ENCODE results near the gene APEH.

The APEH gene

GRCh38 chr3:49654176-49654825, 19.9 kb upstream of the APEH start:
- no peak overlapping the region for H3K4me3 Mint-ChIP-seq
- no peak overlapping the region for H3K27ac Mint-ChIP-seq (ENCODE audit: low read depth)
- no peak for ATAC-seq (replicated peaks; ENCODE audit: extremely low read depth, poor library complexity, severe bottlenecking)
- no peaks in the 10 kb centered on the region for H3K27me3 Mint-ChIP-seq
- H3K4me1 Mint-ChIP-seq, result no peaks in the 10 kb centered on the region
- DNase-seq (ENCODE audit: low spot score in 2 of 2), result no peak
- H3K36me3 Mint-ChIP-seq (ENCODE audit: insufficient read depth), result no peaks in the 10 kb centered on the region
- no peaks in the 10 kb centered on the region for H3K9me3 Mint-ChIP-seq

DNA sequence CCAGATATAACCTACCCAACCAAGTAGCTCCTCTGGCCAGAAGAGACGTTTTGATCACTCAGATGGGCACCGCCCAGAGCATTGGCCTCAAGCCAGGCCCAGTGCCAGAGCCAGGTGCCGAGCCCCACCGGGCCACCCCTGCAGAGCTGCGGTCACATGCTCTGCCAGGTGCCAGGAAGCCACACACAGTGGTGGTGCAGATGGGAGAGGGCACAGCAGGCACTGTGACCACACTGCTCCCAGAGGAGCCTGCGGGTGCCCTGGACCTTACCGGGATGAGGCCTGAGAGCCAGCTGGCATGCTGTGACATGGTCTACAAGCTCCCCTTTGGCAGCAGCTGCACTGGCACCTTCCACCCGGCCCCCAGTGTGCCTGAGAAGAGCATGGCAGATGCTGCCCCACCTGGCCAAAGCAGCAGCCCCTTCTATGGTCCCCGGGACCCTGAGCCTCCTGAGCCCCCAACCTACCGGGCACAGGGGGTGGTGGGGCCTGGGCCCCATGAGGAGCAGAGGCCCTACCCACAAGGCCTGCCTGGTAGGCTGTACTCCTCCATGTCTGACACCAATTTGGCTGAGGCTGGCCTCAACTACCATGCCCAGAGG, 19.1 kb upstream of the APEH start:
- H3K9me3 Mint-ChIP-seq, result no peaks in the 10 kb centered on the region
- no peaks in the 10 kb centered on the region for H3K36me3 Mint-ChIP-seq (ENCODE audit: insufficient read depth)
- DNase-seq (ENCODE audit: low spot score in 2 of 2) (no peak), ATAC-seq (replicated peaks; ENCODE audit: extremely low read depth, poor library complexity, severe bottlenecking) (no peak)
- no peak overlapping the region for H3K4me3 Mint-ChIP-seq
- H3K27ac Mint-ChIP-seq (ENCODE audit: low read depth), result no peak overlapping the region
- H3K4me1 Mint-ChIP-seq, result no peaks in the 10 kb centered on the region
- no peaks in the 10 kb centered on the region for H3K27me3 Mint-ChIP-seq

DNA sequence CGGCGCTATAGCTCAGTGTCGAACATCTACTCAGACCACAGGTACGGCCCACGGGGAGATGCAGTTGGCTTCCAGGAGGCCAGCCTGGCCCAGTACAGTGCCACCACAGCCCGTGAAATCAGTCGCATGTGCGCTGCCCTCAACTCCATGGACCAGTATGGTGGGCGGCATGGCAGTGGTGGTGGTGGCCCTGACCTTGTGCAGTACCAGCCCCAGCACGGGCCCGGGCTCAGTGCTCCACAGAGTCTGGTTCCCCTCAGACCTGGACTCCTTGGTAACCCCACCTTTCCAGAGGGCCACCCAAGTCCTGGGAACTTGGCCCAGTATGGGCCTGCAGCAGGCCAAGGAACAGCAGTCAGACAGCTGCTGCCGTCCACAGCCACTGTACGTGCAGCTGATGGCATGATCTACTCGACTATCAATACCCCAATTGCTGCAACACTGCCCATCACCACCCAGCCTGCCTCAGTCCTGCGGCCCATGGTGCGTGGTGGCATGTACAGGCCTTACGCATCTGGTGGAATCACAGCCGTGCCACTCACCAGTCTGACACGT, 18.3 kb upstream of the APEH start:
- no peak for DNase-seq (ENCODE audit: low spot score in 2 of 2)

DNA sequence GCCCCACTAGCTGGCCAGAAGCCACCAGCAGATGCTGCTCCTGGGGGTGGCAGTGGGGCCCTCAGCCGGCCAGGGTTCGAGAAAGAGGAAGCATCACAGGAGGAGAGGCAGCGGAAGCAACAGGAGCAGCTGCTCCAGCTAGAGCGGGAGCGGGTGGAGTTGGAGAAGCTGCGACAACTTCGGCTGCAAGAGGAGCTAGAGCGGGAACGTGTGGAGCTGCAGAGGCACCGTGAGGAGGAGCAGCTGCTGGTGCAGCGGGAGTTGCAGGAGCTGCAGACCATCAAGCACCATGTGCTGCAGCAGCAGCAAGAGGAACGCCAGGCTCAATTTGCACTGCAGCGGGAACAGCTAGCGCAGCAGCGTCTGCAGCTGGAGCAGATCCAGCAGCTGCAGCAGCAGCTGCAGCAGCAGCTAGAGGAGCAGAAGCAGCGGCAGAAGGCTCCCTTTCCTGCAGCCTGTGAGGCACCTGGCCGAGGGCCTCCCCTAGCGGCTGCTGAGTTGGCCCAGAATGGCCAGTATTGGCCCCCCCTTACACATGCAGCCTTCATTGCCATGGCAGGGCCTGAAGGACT, 17.5 kb upstream of the APEH start:
- DNase-seq (ENCODE audit: low spot score in 2 of 2) (no peak), ATAC-seq (replicated peaks; ENCODE audit: extremely low read depth, poor library complexity, severe bottlenecking) (no peak)
- no peaks in the 10 kb centered on the region for H3K4me1 Mint-ChIP-seq
- H3K36me3 Mint-ChIP-seq (ENCODE audit: insufficient read depth), result no peaks in the 10 kb centered on the region
- no peak overlapping the region for H3K4me3 Mint-ChIP-seq
- peaks cover 6% of the 10 kb centered on the region for H3K27me3 Mint-ChIP-seq
- H3K27ac Mint-ChIP-seq (ENCODE audit: low read depth), result no peak overlapping the region
- no peaks in the 10 kb centered on the region for H3K9me3 Mint-ChIP-seq

More for the DNA sequence above, 18.3 kb upstream of the APEH start:
- Mint-ChIP-seq H3K9me3 (no peaks in the 10 kb centered on the region), H3K4me1 (no peaks in the 10 kb centered on the region), H3K36me3 (ENCODE audit: insufficient read depth) (no peaks in the 10 kb centered on the region), H3K27me3 (no peaks in the 10 kb centered on the region), H3K4me3 (no peak overlapping the region), H3K27ac (ENCODE audit: low read depth) (no peak overlapping the region)
- ATAC-seq (replicated peaks; ENCODE audit: extremely low read depth, poor library complexity, severe bottlenecking), result no peak

GRCh38 chr3:49657208-49657915, 16.8 kb upstream of the APEH start:
- ATAC-seq (replicated peaks; ENCODE audit: extremely low read depth, poor library complexity, severe bottlenecking), result no peak
- no peaks in the 10 kb centered on the region for H3K4me1 Mint-ChIP-seq

GRCh38 chr3:49658711-49659110, 15.4 kb upstream of the APEH start:
- Mint-ChIP-seq H3K27me3 (peaks cover 8% of the 10 kb centered on the region), H3K4me1 (no peaks in the 10 kb centered on the region), H3K36me3 (ENCODE audit: insufficient read depth) (no peaks in the 10 kb centered on the region), H3K27ac (ENCODE audit: low read depth) (no peak overlapping the region), H3K4me3 (no peak overlapping the region), H3K9me3 (no peaks in the 10 kb centered on the region)
- no peak for DNase-seq (ENCODE audit: low spot score in 2 of 2)
- no peak for ATAC-seq (replicated peaks; ENCODE audit: extremely low read depth, poor library complexity, severe bottlenecking)

More at GRCh38 chr3:49657208-49657915, 16.8 kb upstream of the APEH start:
- Mint-ChIP-seq H3K27me3 (peaks cover 8% of the 10 kb centered on the region), H3K36me3 (ENCODE audit: insufficient read depth) (no peaks in the 10 kb centered on the region), H3K9me3 (no peaks in the 10 kb centered on the region), H3K4me3 (no peak overlapping the region), H3K27ac (ENCODE audit: low read depth) (no peak overlapping the region)
- no peak for DNase-seq (ENCODE audit: low spot score in 2 of 2)

DNA sequence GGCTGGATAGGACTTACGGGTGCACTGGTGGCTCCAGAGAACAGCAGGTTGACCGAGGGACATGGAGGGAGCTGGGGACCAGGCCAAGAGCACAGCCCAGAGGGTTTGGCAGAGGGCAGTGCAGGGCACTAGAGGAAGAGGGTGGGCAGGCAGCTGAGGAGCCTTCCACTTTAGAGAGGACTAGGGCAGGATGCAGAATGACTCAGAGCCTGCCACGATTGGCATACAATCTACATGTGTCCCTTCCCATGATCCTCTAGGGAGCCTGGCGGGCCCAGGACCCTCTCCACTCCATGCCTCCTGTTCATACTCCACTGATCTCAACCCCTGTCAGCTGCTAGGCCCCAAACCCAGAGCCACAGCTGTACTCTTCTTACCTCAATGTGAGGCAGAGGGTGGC, 14.4 kb upstream of the APEH start:
- Mint-ChIP-seq H3K4me3 (no peak overlapping the region), H3K27me3 (peaks cover 8% of the 10 kb centered on the region), H3K4me1 (no peaks in the 10 kb centered on the region), H3K27ac (ENCODE audit: low read depth) (no peak overlapping the region), H3K9me3 (no peaks in the 10 kb centered on the region), H3K36me3 (ENCODE audit: insufficient read depth) (no peaks in the 10 kb centered on the region)
- no peak for DNase-seq (ENCODE audit: low spot score in 2 of 2)
- no peak for ATAC-seq (replicated peaks; ENCODE audit: extremely low read depth, poor library complexity, severe bottlenecking)

DNA sequence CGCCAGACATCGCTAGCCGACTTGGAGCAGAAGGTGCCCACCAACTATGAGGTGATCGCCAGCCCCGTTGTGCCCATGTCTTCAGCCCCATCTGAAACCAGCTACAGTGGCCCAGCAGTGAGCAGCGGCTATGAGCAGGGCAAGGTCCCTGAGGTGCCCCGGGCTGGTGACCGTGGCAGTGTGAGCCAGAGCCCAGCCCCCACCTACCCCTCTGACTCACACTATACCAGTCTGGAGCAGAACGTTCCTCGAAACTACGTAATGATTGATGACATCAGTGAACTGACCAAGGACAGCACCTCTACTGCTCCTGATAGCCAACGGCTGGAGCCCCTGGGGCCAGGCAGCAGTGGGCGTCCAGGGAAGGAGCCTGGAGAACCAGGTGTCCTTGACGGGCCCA, 12.9 kb upstream of the APEH start:
- DNase-seq (ENCODE audit: low spot score in 2 of 2), result no peak
- Mint-ChIP-seq H3K4me1 (no peaks in the 10 kb centered on the region), H3K36me3 (ENCODE audit: insufficient read depth) (peaks cover 3% of the 10 kb centered on the region), H3K9me3 (no peaks in the 10 kb centered on the region), H3K27ac (ENCODE audit: low read depth) (no peak overlapping the region), H3K4me3 (no peak overlapping the region), H3K27me3 (peaks cover 8% of the 10 kb centered on the region)
- ATAC-seq (replicated peaks; ENCODE audit: extremely low read depth, poor library complexity, severe bottlenecking), result no peak

GRCh38 chr3:49662021-49662420, 12.1 kb upstream of the APEH start:
- Mint-ChIP-seq H3K36me3 (ENCODE audit: insufficient read depth) (peaks cover 3% of the 10 kb centered on the region), H3K4me1 (no peaks in the 10 kb centered on the region), H3K9me3 (no peaks in the 10 kb centered on the region), H3K27me3 (peaks cover 8% of the 10 kb centered on the region), H3K27ac (ENCODE audit: low read depth) (no peak overlapping the region), H3K4me3 (no peak overlapping the region)
- DNase-seq (ENCODE audit: low spot score in 2 of 2) (no peak), ATAC-seq (replicated peaks; ENCODE audit: extremely low read depth, poor library complexity, severe bottlenecking) (no peak)

- Mint-ChIP-seq H3K9me3 (no peaks in the 10 kb centered on the region), H3K36me3 (ENCODE audit: insufficient read depth) (peaks cover 3% of the 10 kb centered on the region), H3K4me1 (no peaks in the 10 kb centered on the region), H3K27ac (ENCODE audit: low read depth) (no peak overlapping the region), H3K4me3 (no peak overlapping the region), H3K27me3 (peaks cover 8% of the 10 kb centered on the region)
- DNase-seq (ENCODE audit: low spot score in 2 of 2) (no peak), ATAC-seq (replicated peaks; ENCODE audit: extremely low read depth, poor library complexity, severe bottlenecking) (no peak)
Observed at GRCh38 chr3:49662720-49663413, 11.3 kb upstream of the APEH start.

GRCh38 chr3:49663831-49664230, 10.3 kb upstream of the APEH start:
- Mint-ChIP-seq H3K4me3 (no peak overlapping the region), H3K36me3 (ENCODE audit: insufficient read depth) (peaks cover 3% of the 10 kb centered on the region), H3K27ac (ENCODE audit: low read depth) (no peak overlapping the region), H3K27me3 (peaks cover 8% of the 10 kb centered on the region), H3K4me1 (no peaks in the 10 kb centered on the region), H3K9me3 (no peaks in the 10 kb centered on the region)
- DNase-seq (ENCODE audit: low spot score in 2 of 2) (no peak), ATAC-seq (replicated peaks; ENCODE audit: extremely low read depth, poor library complexity, severe bottlenecking) (no peak)

DNA sequence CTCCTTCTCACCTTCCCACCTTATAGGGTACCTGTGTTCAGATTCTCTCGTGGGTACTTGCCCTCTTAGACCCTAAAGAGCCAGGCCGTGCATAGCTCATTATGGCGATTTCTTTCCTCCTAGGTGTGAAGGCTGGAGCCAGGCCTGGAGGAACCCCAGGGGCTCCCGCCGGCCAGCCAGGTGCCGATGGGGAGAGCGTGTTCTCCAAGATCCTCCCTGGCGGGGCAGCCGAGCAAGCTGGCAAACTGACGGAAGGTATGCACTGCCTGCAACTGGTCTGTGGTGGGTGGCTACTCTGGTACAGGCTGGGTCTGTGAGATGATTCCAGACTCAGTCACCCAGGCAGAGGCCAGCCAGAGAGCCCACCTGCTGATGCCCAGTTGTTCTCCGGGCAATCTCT, 9.9 kb upstream of the APEH start:
- Mint-ChIP-seq H3K4me3 (no peak overlapping the region), H3K36me3 (ENCODE audit: insufficient read depth) (peaks cover 3% of the 10 kb centered on the region), H3K27ac (ENCODE audit: low read depth) (no peak overlapping the region), H3K27me3 (peaks cover 8% of the 10 kb centered on the region), H3K9me3 (no peaks in the 10 kb centered on the region), H3K4me1 (no peaks in the 10 kb centered on the region)
- ATAC-seq (replicated peaks; ENCODE audit: extremely low read depth, poor library complexity, severe bottlenecking) (no peak), DNase-seq (ENCODE audit: low spot score in 2 of 2) (no peak)

Data from central memory CD8-positive, alpha-beta T cell (primary cell).